Endometrial microvascular endothelial cells (primary cell): Measurements from ENCODE around the gene ARL8A. TPM values are rescaled to one million over a fixed set of nuclear protein-coding genes. Genes with fewer than 3 reads are reported as not detected.
"Not testable (repeated sequence)": the region's sequence is repeated elsewhere in the genome, so short reads cannot be mapped to it uniquely, and the experiment has no call there.

ENCODE experiments used
- in situ Hi-C: cut with HindIII; loops from 2 replicates; pipeline ENCODE4 v1.10.0; 2017; ENCODE audit warnings: low sequenced_read_pairs, low pct_unique_long_range_greater_than_20kb; ENCODE audit errors: inconsistent ontology term
- total RNA-seq: library from RNA; depleted of rRNA; stranded (reverse); fragments of >200 nt; gene quantifications from one replicate; pipeline ENCODE4 v1.2.3, GENCODE V29; 2015; ENCODE audit errors: inconsistent ontology term

ARL8A gene
- total RNA-seq, 1 donor from 2014 or later: 30.5 TPM

DNA sequence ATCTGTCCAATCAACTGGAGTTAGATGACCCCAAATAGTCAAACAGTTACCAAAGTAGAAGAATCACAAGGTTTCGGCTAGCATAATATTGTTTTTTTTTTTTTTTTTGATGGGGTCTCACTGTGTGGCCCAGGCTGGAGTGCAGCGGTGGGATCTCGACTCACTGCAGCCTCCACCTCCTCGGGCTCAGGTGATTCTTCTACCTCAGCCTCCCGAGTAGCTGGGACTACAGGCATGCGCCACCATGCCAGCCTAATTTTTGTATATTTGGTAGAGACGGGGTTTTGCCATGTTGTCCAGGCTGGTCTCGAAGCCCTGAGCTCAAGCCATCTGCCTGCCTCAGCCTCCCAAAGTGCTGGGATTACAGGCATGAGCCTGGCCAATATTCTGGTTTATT, 1.2 kb upstream of the ARL8A start:
- in situ Hi-C loops: not testable (repeated sequence)

DNA sequence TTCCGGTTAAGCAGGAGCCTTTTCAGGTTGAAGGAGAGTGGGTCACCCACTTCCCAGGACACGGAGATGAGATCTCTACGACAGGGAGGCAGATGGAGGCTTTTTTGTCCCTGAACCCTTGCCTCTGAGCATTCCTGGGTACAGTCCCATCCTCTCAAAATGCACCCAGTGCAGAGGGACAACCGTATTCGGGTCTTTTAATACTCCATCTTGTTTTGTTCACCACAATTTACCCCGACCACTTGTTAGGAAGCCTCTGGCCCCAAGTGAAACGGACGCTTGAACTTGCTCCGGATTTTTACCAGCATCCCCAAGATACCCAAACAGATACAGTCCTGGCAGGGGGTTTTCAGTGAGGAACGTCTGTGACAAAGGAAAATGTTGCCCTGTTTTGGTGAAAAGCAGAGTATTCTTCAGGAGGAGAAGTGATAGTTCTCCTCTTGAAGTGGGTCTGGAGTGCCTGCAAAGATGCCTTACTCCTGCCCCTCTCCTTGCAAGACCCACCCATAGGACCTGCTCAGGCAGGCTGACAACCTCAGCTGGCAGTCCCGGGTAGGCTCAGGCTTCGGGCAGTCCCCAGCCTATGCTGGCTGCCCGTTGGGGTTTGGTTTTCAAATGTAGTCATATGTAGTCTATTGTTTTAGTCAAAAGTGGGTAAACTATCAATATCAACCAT, 669 bp upstream of the ARL8A start:
- in situ Hi-C loops: no loop called here

DNA sequence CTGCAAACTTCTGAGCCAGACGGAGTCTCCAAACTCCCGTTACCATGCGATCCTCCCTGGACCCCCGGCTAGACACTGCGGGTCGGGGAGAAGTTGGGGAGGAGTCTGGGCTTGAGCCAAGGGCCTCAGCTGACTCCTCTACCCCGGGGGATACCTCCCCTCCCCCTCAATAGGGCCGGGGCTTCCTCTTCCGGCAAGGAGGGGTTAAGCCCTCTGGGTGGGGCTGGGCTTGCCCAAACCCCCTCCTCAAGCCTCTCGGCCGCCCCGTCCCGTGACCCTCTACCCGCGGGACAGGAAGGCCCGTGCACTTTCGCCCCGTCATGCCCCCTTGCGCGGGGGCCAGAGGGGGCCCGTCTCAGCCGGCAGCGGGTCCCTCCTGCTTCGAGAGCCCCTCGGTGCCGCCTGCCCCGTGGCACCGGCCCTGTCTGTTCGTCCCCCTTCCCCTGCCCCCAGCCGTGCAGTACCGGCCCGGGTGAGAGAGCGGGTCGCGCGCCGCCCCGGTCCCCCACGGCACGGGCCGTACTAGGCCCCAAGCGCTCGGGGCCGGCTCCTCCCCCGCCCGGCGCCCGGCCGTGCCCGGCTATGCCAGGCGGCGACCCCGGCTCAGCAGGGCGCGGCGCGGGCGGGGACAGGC, 652 bp downstream of the ARL8A start:
- in situ Hi-C loops: no loop called here

DNA sequence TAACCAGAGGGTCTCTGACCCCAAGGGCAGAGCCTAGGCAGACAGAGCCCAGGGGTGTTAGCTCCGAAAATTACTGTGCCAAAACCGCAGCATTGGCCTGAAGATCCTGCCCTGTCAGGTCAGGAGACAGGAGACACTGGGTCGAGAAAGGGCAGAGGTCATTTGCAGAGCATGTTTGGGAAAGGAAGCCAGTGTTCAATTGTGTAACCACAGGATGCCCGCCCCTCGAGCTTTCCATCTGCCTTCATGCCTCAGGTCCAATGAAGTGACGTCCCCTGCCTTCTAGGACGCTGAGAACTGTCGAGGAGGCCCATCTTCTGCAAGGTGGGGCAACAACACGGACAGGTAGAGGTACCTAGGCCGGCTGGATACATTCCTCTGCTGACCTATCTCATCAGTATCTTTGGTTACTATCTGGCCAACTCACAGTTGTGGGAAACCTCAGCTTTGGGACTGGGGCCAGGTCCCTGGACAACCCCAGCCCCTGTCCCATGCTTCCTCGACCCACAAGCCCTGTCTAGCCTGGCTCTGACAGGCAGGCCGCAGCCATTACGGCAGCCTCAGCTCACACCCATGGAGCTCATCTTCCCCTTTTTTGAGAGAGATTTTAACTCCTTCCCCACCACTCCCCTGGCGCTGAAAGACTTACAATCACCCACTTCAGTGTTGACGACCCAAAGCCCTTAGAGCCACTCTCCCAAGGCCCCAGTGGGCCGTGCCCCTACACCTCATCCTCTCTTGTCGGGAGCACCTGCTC, 1.3 kb downstream of the ARL8A start:
- in situ Hi-C loops: no loop called here

DNA sequence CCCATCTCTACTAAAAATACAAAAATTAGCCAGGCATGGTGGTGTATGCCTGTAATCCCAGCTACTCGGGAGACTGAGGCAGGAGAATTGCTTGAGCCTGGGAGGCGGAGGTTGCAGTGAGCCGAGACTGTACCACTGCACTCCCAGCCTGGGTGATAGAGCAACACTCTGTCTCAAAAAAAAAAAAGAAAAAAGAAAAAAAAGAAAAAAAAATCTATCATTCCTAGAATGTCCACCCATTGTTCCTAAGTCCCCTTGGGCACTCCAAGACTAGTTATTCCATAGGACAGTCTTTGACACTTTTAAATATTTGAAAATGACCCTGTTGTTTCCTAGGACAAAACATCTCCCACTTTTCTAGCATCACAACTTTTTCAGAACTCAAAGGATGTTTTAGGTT, 3.1 kb downstream of the ARL8A start:
- in situ Hi-C loops: not testable (repeated sequence)

DNA sequence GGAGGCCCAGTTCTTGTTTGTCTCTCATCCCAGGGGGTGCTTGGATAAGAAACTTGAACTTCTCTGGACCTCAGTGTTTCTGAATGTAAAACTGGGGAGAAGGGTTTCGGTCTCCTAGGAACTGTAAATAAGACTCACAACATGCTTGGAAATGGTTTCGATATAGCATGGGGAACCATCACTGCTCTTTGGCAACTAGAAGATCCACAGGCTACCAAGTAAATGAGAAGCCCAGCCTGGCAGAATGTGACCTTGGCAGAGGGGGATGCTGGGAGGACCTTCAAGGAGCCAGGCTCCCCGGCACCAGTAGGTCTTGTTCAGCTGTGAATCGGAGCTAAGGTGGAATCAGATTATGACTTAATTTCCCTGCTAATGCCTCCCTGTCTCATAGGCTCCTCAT, 3.7 kb downstream of the ARL8A start:
- in situ Hi-C loops: no loop called here

DNA sequence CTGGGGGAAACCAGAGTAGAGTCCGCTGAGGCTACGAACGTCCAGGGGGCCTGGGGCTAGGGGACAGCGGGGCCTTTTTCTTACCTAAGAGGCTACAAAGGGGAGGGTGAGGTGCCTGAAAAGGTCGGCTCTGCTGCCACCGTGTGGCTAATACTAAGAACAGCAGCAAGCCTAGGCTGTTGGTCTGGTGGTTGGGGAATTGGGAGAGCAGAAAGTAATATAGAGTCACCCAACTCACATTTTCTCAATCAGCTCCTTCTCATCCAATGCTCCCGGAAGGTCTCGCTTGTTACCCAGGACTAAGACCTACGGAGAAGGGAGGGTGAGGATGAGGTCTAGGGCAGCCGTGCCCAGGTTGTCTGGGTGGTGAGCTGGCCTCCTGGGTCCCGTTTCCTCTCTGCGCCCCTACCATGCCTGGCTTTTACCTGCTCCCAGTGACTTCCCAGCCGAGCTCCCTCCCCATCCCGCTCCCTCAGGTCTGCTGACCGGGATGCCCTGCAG, 9.3 kb downstream of the ARL8A start:
- in situ Hi-C loops: no loop called here

DNA sequence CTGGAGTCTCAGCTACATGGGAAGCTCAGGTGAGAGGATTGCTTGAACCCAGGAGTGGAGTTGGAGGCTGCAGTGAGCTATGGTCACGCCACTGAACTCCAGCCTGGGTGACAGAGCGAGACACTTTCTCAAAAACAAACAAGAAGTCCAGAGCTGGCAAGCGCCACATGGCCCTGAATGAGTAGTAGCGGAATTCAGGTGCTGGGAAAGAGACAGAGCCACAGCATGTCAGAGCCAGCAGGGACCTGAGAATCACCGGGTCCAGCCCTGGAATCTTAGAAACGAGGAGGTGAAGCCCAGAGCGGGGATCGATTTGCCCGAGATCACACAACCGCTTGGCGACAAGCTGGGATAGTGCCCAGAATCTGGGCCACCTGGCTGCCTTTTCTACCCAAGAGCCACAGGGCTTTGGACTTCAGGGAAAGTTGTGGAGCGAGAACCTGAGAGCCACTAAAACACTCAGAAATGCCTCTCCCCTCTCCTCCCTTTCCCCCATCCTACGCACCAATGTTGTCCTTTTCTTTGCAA, 9.8 kb downstream of the ARL8A start:
- in situ Hi-C loops: no loop called here

DNA sequence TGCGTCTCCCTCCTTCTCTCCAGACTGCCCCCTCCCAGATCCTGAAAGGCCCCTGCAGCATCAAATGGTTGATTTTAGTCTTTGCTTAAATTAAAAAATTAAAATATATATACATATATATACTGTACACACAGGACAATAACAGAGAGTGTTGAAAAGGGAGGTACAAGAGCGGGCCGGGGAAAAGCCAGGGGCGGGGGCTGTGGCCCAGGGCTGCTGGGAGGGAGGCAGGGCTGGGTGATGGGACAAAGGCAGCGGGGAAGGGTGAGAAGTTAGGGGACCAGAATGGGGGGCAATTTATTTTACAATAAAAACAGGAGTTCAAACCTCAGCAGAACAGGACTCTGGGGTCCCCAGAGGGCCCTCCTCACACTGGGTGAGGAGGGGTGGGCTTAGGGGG, 10.5 kb downstream of the ARL8A start:
- in situ Hi-C loops: no loop called here

DNA sequence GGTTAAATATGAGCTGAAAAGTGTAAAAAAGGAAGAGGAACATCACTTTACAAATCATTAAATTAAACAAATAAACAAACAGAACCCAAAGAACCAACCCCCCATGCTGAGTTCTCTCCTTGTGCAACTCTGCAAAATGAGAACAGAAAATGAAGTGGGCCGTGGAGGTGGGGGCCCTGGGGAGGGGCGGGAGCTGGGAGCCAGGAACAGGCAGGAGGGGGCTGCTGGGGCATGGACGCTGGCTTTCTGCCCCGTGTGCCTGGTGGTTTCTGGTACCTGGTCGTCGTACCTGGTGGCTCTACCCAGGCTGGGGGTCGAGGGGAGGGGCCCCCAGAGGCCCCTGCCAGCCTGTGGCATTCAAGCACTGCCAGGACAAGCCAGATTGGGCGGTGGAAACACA, 11.0 kb downstream of the ARL8A start:
- in situ Hi-C loops: no loop called here

DNA sequence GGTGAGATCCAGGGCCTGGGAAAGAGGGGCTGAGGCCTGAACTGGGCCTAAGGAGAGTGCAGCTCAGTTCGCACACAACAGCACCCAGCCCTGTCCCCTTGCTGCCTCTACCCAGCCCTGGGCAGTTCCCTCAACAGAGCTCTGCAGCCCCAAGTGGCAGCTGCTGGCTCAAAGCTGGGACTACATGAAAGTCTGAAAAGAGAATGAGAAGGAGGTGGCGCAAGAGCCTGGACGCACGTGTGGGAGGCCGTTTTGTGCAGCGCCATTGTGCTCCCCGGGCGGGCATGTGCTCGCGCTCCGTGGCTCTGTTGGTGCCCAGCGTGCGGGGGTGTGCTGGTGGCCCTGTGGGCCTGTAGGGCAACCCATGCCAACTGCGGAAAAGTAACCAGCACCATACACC, 11.5 kb downstream of the ARL8A start:
- in situ Hi-C loops: no loop called here

DNA sequence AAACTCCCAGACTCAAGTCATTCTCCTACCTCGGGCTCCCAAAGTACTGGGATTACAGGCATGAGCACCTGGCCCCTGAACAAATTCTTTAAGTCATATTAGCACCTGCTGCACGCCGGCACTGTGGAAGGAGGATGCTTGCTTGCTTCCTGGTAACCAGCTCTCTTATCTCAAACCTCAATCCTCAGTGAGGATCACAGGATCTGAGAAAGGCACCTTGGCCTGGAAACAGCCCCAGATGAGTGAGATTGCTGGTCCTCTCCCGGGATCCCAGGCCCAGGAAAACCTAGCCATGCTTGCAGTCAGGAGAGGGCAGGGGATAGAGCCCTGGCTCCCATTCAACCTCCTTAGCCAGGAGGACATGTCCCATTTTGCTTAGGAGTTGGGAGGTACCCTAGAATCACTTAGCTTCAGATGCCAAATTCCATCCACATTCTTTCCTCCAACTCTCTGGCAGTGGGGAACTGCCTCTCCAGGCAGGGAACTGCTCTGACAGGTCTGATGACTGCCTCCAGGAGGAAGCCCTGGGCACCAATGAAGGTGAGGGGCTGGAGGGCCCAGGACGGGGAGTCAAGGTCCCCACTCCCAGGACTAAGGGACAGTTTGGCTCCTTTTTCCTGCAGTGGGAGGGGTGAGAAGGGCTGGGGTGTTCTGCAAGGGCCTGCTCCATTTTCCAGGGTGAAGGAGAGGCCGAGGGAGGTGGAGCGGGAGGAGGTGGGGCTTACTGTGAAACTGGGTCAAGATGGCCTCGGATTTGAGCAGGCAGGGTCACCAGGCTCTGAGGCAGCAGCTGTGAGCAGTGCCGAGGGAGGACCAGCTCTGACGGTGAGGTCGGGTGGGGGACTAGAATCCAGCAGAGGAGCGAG, 12.3 kb downstream of the ARL8A start:
- in situ Hi-C loops: no loop called here

DNA sequence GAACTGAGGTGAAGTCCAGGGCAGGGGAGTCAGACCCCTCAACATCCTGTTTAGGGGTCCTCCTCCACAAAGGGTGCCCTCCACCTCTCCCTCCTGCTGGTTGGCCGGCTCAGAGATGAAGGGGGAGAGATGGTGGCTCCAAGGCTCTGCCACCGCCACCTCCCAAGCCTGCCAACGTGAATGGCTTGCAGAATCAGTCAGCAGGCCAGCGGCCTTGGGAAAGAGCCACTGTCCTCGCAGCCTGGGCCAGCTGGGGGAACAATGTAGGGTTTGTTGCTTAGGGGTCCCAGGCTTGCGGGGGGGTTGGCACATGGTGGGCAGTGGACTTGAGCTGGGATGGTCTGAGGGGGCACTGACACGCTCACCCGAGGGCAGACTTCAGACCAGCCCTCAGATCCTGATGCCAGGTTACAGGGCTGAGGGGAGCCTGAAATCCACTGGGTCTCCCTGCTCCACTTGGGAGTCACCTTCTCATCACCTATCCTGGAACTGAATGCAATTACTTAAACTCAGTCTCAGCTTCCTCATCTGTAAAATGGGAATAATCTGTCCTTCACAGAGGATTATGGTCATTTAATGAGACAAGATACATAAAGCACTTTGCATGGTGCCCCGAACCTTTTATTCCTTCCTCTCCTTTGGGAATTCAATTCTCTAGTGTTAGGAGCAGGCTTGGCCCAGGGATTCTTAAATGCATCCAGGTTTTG, 13.6 kb downstream of the ARL8A start:
- in situ Hi-C loops: no loop called here

DNA sequence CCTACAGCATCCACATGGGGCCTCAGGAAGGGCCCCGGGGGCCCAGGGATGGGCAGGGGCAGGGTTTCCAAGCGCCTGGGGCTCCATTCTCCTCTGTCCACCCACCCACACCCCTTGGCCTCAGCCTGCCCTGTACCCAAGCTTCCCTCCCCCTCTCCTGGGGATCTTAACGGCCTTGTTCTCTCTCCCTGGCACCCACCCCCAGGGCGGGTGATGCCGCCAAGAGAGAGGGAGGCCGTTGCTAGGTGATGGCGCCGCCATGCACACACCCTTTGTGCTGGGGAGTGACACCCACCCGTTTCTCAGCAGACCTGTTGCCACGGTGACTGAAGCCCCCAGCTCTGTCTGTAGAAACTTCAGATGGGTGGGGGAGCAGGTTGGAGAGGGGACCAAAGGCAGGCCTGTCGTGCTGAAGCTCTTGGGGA, 14.2 kb downstream of the ARL8A start:
- in situ Hi-C loops: no loop called here

DNA sequence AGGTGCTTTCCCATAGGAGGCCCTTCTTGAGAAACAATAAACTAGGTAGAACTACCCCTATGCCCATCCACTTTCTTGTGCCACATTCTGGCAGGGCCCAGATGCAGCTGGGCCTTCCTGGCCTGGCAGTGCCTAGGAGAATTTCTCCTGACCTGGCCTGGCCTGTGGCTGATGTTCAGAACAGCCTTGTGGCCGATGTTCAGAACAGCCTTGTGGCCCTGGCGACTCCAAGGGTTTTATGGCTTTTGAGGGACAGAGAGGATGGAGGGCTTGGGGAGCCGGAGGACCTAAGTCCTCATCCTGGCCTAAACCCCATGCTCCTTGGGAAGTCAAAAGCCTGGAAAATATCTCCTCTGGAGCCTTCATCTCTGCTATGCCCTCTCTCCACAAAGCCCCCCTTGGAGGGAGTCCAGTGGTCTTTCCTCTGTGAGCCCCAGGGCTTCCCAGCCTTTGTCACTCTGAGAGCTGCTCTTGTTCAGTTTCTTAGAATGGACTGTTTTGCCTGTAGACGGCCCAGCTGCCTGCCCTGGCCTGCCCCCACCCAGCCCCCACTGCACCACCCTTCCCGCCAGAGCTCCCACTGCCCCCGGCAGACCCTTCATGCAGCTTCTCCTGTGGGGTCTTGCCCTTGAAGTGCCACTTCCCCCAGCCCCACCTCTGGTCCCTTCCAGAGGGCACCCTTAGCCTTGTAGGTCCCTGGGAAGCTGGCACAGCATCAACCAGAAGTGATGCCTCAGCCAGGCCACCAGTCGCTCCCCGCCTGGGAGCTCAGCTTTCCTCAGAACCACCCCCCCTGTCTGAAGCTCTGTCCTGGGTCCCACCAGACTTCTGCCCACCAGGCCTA, 14.9 kb downstream of the ARL8A start:
- in situ Hi-C loops: no loop called here

DNA sequence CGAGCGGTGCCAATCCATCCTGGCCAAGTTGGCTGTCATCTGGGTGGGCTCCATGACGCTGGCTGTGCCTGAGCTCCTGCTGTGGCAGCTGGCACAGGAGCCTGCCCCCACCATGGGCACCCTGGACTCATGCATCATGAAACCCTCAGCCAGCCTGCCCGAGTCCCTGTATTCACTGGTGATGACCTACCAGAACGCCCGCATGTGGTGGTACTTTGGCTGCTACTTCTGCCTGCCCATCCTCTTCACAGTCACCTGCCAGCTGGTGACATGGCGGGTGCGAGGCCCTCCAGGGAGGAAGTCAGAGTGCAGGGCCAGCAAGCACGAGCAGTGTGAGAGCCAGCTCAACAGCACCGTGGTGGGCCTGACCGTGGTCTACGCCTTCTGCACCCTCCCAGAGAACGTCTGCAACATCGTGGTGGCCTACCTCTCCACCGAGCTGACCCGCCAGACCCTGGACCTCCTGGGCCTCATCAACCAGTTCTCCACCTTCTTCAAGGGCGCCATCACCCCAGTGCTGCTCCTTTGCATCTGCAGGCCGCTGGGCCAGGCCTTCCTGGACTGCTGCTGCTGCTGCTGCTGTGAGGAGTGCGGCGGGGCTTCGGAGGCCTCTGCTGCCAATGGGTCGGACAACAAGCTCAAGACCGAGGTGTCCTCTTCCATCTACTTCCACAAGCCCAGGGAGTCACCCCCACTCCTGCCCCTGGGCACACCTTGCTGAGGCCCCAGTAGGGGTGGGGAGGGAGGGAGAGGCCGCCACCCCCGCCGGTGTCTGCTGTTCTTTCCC, 16.5 kb downstream of the ARL8A start:
- in situ Hi-C loops: no loop called here

DNA sequence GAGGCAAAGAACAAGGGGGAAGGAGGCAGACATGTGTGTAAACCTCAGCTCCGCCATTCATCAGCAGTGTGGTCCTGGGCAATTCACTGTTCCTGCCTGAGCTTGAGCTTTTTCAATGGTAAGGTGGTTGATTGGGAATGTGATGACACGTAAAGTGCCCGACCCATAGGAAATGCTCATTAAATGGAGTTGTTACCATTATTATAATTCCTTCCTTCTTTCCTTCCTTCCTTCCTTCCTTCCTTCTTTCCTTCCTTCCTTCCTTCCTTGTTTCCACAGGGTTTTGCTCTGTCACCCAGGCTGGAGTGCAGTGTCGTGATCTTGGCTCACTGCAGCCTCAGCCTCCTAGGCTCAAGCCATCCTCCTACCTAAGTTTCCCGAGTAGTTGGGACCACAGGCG, 17.5 kb downstream of the ARL8A start:
- in situ Hi-C loops: no loop called here
